ENCODE data around the gene FYN.

GRCh38 chr6:111885373-111886027 is 12.2 kb upstream of the FYN start:
- TF ChIP-seq SUZ12 (IDR thresholded peaks at IDR 0.05; ENCODE audit: extremely low read depth, insufficient read depth, insufficient read length), result no peak
- TF ChIP-seq YY1 (IDR thresholded peaks at IDR 0.05; ENCODE audit: insufficient read depth, insufficient read length), result no peak
- no peak for TF ChIP-seq ZNF274 (IDR thresholded peaks at IDR 0.05; ENCODE audit: low read depth, low read length)

Measured in NT2/D1 (cell line).